B cell (primary cell): ENCODE measurements around the gene ZNF366. TPM values are rescaled to one million over a fixed set of nuclear protein-coding genes. Genes with fewer than 3 reads are reported as not detected.

Source experiments
- ATAC-seq: fragments of 200-7000 bp; cut with Tn5 transposase; one replicate; pipeline ENCODE4 v1.10.0; 2021; ENCODE audit warnings: low read depth, mild to moderate bottlenecking, moderate number of reproducible peaks, moderate library complexity
- CTCF ChIA-PET: fragments of 350-600 bp; sonication (Branson Sonifier 250); formaldehyde crosslinking; loops from one replicate; lab custom pipeline; 2021; ENCODE audit warnings: antibody characterized with exemption, inconsistent platforms; lab: Charles Lee
- POLR2A ChIA-PET: fragments of 350-600 bp; sonication (Branson Sonifier 250); formaldehyde crosslinking; loops from one replicate; lab custom pipeline; 2021; ENCODE audit warnings: antibody characterized with exemption; lab: Charles Lee
- DNase-seq: peaks from one replicate; pipeline ENCODE4 v3.0.0; 2013
- H2AFZ ChIP-seq: 2 replicates; pipeline ENCODE4 v1.6.1; 2012; ENCODE audit warnings: mild to moderate bottlenecking, low read depth, low read length; ENCODE audit not compliant: insufficient read depth, poor library complexity, severe bottlenecking
- H3K27ac ChIP-seq, 2 donors: 1 replicate in 1 of 2; 2 replicates in 1 of 2; pipeline ENCODE4 v1.5.1; 2012 to 2013; ENCODE audit warnings: low read length in 2 of 2, mild to moderate bottlenecking in 2 of 2, moderate library complexity in 1 of 2
- H3K27me3 ChIP-seq, 4 experiments: fragments of 200-600 bp in 1 of 4; sonication (generic) in 1 of 4; replicated peaks in 1 of 4; 1 replicate in 2 of 4; 2 replicates in 2 of 4; pipeline versions ENCODE4 v1.6.1 to v1.7.0; 2013 to 2016; ENCODE audit warnings: low read length in 3 of 4, mild to moderate bottlenecking in 2 of 4, mixed read lengths in 1 of 4, moderate library complexity in 1 of 4; ENCODE audit not compliant: insufficient read depth in 4 of 4, control insufficient read depth in 3 of 4; ENCODE audit errors: control extremely low read depth in 1 of 4
- H3K36me3 ChIP-seq, 2 experiments: replicated peaks in 1 of 2; 1 replicate in 1 of 2; 2 replicates in 1 of 2; pipeline versions ENCODE4 v1.6.1 to v1.7.1; 2013; ENCODE audit warnings: low read length in 1 of 2; ENCODE audit not compliant: insufficient read depth in 2 of 2, control insufficient read depth in 1 of 2; ENCODE audit errors: control extremely low read depth in 1 of 2, extremely low read depth in 1 of 2
- H3K4me1 ChIP-seq, 2 donors: fragments of 200-600 bp in 1 of 2; sonication (generic) in 1 of 2; 1 replicate in 1 of 2; 2 replicates in 1 of 2; pipeline versions ENCODE4 v1.5.1 to v1.6.1; 2013 to 2017; ENCODE audit warnings: low read length in 2 of 2; ENCODE audit not compliant: control insufficient read depth in 2 of 2, insufficient read depth in 2 of 2
- H3K4me2 ChIP-seq: replicated peaks from 2 replicates; pipeline ENCODE3; 2012; ENCODE audit warnings: mild to moderate bottlenecking, low read depth, low read length; ENCODE audit not compliant: poor library complexity, severe bottlenecking
- H3K4me3 ChIP-seq, 5 experiments: fragments of 200-600 bp in 1 of 5; sonication (generic) in 1 of 5; 1 replicate in 3 of 5; 2 replicates in 2 of 5; pipeline versions ENCODE4 v1.5.1 to v1.7.0; 2011 to 2016; ENCODE audit warnings: low read length in 4 of 5, mild to moderate bottlenecking in 4 of 5, low read depth in 2 of 5, control low read depth in 1 of 5, moderate library complexity in 1 of 5; ENCODE audit not compliant: insufficient read depth in 1 of 5; ENCODE audit errors: control extremely low read depth in 1 of 5, extremely low read depth in 1 of 5
- H3K79me2 ChIP-seq: fragments of 200-600 bp; sonication (generic); one replicate; pipeline ENCODE4 v1.6.0; 2016; ENCODE audit warnings: low read length; ENCODE audit not compliant: control insufficient read depth, insufficient read depth
- H3K9ac ChIP-seq: fragments of 200-600 bp; sonication (generic); 2 replicates; pipeline ENCODE4 v1.6.1; 2017; ENCODE audit warnings: mild to moderate bottlenecking, low read length, moderate library complexity
- H3K9me3 ChIP-seq, 3 donors: one replicate each; pipeline versions ENCODE4 v1.6.1 to v1.7.1; 2013; ENCODE audit warnings: low read length in 2 of 3; ENCODE audit not compliant: control insufficient read depth in 2 of 3, insufficient read depth in 1 of 3; ENCODE audit errors: control extremely low read depth in 1 of 3
- H4K20me1 ChIP-seq: 2 replicates; pipeline ENCODE4 v1.6.0; 2012; ENCODE audit warnings: mild to moderate bottlenecking, low read length; ENCODE audit not compliant: insufficient read depth, control insufficient read depth, poor library complexity, severe bottlenecking
- H3K27ac Mint-ChIP-seq: one replicate; pipeline ENCODE4 v1.8.0; 2021; ENCODE audit warnings: mixed read lengths
- H3K27me3 Mint-ChIP-seq: one replicate; pipeline ENCODE4 v1.8.0; 2021; ENCODE audit warnings: mixed read lengths
- H3K4me1 Mint-ChIP-seq: one replicate; pipeline ENCODE4 v1.8.0; 2021; ENCODE audit warnings: mixed read lengths
- H3K4me3 Mint-ChIP-seq: one replicate; pipeline ENCODE4 v1.8.0; 2021; ENCODE audit warnings: mixed read lengths
- H3K9me3 Mint-ChIP-seq: one replicate; pipeline ENCODE4 v1.8.0; 2022; ENCODE audit warnings: mixed read lengths; ENCODE audit not compliant: insufficient read depth
- EZH2 ChIP-seq: IDR thresholded peaks from 2 replicates; pipeline ENCODE4 v1.6.1; 2012; ENCODE audit warnings: borderline replicate concordance, low read depth, mild to moderate bottlenecking, moderate library complexity, low read length; ENCODE audit not compliant: insufficient read depth, poor library complexity, severe bottlenecking
- WGBS: methylation state at CpG from one replicate; pipeline ENCODE4 v1.1.5; 2013; ENCODE audit warnings: missing lambda C conversion rate; ENCODE audit not compliant: insufficient coverage; 5-methylcytosine and 5-hydroxymethylcytosine counted together
- intact Hi-C: fragments of 100-400 bp; cut with micrococcal nuclease; formaldehyde crosslinking; loops from one replicate; pipeline ENCODE4 v1.10.0; 2022
- polyA plus RNA-seq: library from polyadenylated mRNA; depleted of rRNA; stranded (reverse); fragments of >200 nt; gene quantifications from 2 replicates; pipeline ENCODE4 v1.2.3, GENCODE V29; 2012
- total RNA-seq, 2 donors: library from RNA; stranded (reverse); fragments of 120-200 nt in 1 of 2; gene quantifications; 1 replicate in 1 of 2; 2 replicates in 1 of 2; pipeline versions ENCODE4 v1.2.3 to v1.2.4, GENCODE V29; 2013 to 2022
- TF ChIP-seq, protein P1 (sequence below): fragments of 200-600 bp; IDR thresholded peaks from one replicate; pipeline ENCODE4 v1.8.0; 2022; ENCODE audit warnings: antibody characterized with exemption, mild to moderate bottlenecking

Gene ZNF366
- total and polyA plus RNA-seq, 2 donors (not counting 1 experiment from before 2014, with no cell fraction given) = 0.03 TPM; not detected in 1

DNA sequence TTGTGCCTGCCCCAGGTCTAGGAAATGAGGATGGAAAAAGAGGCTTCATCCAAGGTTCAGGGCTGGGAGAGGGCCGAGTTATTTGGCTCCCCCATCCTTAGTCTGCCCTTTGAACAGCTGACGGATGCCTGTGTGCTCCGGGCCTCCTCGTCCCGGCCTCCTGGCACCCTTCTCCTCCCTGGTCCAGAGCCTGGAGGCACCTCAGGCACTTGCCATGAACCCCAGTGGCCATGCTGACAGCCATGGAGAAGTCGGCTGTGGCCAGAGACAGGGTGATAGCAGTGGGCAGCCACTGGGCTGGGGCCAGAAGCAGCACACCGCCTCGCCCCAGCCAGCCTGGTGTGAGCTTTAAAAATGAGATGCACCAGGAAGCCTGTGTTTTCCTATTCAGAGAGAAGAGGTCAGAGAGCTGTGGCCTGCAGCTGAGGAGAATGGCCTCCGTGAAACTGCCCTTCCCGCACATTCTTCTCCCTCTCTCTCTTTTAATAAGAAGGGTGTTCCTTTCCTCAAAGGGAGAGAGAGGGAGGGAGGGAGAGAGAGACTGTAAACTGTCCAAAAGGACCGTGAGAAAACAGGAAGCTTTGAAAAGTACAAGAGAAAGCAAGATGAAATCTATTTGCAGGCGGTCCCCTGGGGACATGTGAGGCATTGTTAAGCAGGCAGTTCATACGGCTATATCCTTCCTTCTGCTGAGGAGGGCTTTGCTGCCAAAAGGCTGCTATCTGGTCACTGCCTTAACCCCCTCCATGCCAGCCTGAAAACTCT lies 55.3 kb downstream of the ZNF366 start:
- Histone ChIP-seq H3K9ac (peak overlapping the region; percentile 50), H2AFZ (peak overlapping the region; percentile 82), H3K4me2 (peak overlapping the region; percentile 71), H3K4me3 (peak overlapping the region in 2 of 5 experiments; percentile 23 to 27), H4K20me1 (no peaks in the 10 kb centered on the region), H3K9me3 (no peaks in the 10 kb centered on the region), H3K27ac (peak overlapping the region; percentile 79 to 82), H3K79me2 (no peaks in the 10 kb centered on the region), H3K36me3 (no peaks in the 10 kb centered on the region), H3K27me3 (no peaks in the 10 kb centered on the region), H3K4me1 (peaks cover 27 to 30% of the 10 kb centered on the region in 2 donors)
- Mint-ChIP-seq H3K27me3 (no peaks in the 10 kb centered on the region), H3K9me3 (no peaks in the 10 kb centered on the region), H3K4me1 (peaks cover 33% of the 10 kb centered on the region), H3K27ac (peak overlapping the region; percentile 89), H3K4me3 (peak overlapping the region; percentile 79)
- POLR2A ChIA-PET = no interaction called here
- peak; percentile 87 for ATAC-seq
- 57% methylated on average over 10 of the region's 13 CpGs for WGBS
- intact Hi-C loops = no loop called here
- peak; percentile 72 for DNase-seq
- TF ChIP-seq EZH2 = no peak
- TF ChIP-seq, protein P1, sequence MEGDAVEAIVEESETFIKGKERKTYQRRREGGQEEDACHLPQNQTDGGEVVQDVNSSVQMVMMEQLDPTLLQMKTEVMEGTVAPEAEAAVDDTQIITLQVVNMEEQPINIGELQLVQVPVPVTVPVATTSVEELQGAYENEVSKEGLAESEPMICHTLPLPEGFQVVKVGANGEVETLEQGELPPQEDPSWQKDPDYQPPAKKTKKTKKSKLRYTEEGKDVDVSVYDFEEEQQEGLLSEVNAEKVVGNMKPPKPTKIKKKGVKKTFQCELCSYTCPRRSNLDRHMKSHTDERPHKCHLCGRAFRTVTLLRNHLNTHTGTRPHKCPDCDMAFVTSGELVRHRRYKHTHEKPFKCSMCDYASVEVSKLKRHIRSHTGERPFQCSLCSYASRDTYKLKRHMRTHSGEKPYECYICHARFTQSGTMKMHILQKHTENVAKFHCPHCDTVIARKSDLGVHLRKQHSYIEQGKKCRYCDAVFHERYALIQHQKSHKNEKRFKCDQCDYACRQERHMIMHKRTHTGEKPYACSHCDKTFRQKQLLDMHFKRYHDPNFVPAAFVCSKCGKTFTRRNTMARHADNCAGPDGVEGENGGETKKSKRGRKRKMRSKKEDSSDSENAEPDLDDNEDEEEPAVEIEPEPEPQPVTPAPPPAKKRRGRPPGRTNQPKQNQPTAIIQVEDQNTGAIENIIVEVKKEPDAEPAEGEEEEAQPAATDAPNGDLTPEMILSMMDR = no peak
- CTCF ChIA-PET = interaction anchor here (1.3 kb wide), 1 partner anchor 11 kb away, joined by 3 read pairs; no protein-coding TSS in a partner anchor

DNA sequence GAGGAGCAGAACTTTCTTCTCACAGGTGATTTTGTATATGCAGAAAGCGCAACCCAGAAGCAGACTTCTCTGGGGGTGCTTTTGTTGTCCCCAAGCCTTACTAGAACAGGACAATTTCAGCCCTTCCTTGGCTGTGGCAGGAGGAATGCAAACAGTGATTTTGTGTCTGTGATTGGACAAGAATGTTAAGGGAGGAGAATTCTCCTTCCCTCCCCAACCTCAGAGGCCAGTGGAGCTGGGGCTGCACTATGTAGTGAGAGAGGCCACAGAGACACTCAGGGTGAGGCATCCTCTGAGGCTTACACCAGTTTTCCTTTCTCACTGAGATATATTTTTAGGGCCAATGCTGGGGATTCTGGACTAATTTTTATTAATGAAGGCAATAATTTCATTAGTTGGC lies 58.8 kb downstream of the ZNF366 start:
- WGBS = no CpG with 5 or more reads among the region's 1 CpG
- Histone ChIP-seq H4K20me1 (no peaks in the 10 kb centered on the region), H2AFZ (no peak overlapping the region), H3K36me3 (no peaks in the 10 kb centered on the region), H3K79me2 (no peaks in the 10 kb centered on the region), H3K9ac (no peak overlapping the region), H3K4me2 (no peak overlapping the region), H3K27me3 (no peaks in the 10 kb centered on the region), H3K9me3 (no peaks in the 10 kb centered on the region), H3K4me3 (no peak overlapping the region), H3K27ac (no peak overlapping the region), H3K4me1 (peaks cover 21 to 24% of the 10 kb centered on the region in 2 donors)
- DNase-seq = no peak
- TF ChIP-seq, protein P1 = no peak
- TF ChIP-seq EZH2 = no peak
- H3K4me3 Mint-ChIP-seq = no peak overlapping the region
- CTCF ChIA-PET = interaction anchor here (0.8 kb wide), 1 partner anchor 29 kb away, joined by 4 read pairs; no protein-coding TSS in a partner anchor
- no peak overlapping the region for H3K27ac Mint-ChIP-seq
- POLR2A ChIA-PET = interaction anchor here (0.5 kb wide), 1 partner anchor 975 kb away, joined by 3 read pairs; no protein-coding TSS in a partner anchor
- no peak for ATAC-seq
- H3K4me1 Mint-ChIP-seq = peaks cover 25% of the 10 kb centered on the region
- intact Hi-C loops = no loop called here
- no peaks in the 10 kb centered on the region for H3K27me3 Mint-ChIP-seq
- no peaks in the 10 kb centered on the region for H3K9me3 Mint-ChIP-seq
